OCI-LY7 (cell line): ENCODE results near the gene ENSA. TPM values are rescaled to one million over a fixed set of nuclear protein-coding genes. Genes with fewer than 3 reads are reported as not detected.

Experiments
- BruUV-seq: library from RNA; stranded (reverse); fragments of 400-500 nt; replicated peaks from 2 replicates; lab custom pipeline; 2021; lab: Mats Ljungman, UMichigan
- CTCF ChIA-PET: fragments of 300-600 bp; sonication (Branson Sonifier 250); formaldehyde crosslinking; loops from one replicate; lab custom pipeline; 2022; ENCODE audit warnings: antibody characterized with exemption; ENCODE audit not compliant: unreplicated experiment; lab: Charles Lee
- POLR2A ChIA-PET: fragments of 300-600 bp; sonication (Branson Sonifier 250); formaldehyde crosslinking; loops from one replicate; lab custom pipeline; 2022; ENCODE audit warnings: antibody characterized with exemption; lab: Charles Lee
- DNase-seq: peaks from one replicate; pipeline ENCODE4 v3.0.0-alpha.2; 2015; ENCODE audit warnings: low spot score
- H2AFZ ChIP-seq: fragments of 200-600 bp; sonication (generic), shearing (Covaris generic); 2 replicates; pipeline ENCODE4 v1.6.1; 2014; ENCODE audit warnings: mild to moderate bottlenecking, antibody characterized with exemption, low read length, moderate library complexity
- H3K27ac ChIP-seq: fragments of 200-600 bp; sonication (generic); 2 replicates; pipeline ENCODE4 v1.5.1; 2014; ENCODE audit warnings: mixed run types, low read depth, mild to moderate bottlenecking, moderate library complexity, low read length, inconsistent platforms; ENCODE audit not compliant: poor library complexity, severe bottlenecking
- H3K36me3 ChIP-seq: fragments of 200-600 bp; sonication (generic); 2 replicates; pipeline ENCODE4 v1.6.1; 2014; ENCODE audit warnings: mild to moderate bottlenecking, antibody characterized with exemption, low read length, moderate library complexity, mixed read lengths; ENCODE audit not compliant: insufficient read depth
- H3K4me1 ChIP-seq: fragments of 200-600 bp; sonication (generic); 2 replicates; pipeline ENCODE4 v1.5.1; 2014; ENCODE audit warnings: mild to moderate bottlenecking, low read length; ENCODE audit not compliant: insufficient read depth, poor library complexity, severe bottlenecking
- H3K4me2 ChIP-seq: fragments of 200-600 bp; sonication (generic); 2 replicates; pipeline ENCODE4 v1.6.1; 2014; ENCODE audit warnings: mild to moderate bottlenecking, low read length
- H3K4me3 ChIP-seq: fragments of 200-600 bp; sonication (generic); 2 replicates; pipeline ENCODE4 v1.5.1; 2014; ENCODE audit warnings: mild to moderate bottlenecking, low read depth, low read length; ENCODE audit not compliant: poor library complexity, severe bottlenecking
- H3K79me2 ChIP-seq: fragments of 200-600 bp; sonication (generic); 2 replicates; pipeline ENCODE4 v1.6.1; 2016; ENCODE audit warnings: low read depth, mild to moderate bottlenecking, low read length, moderate library complexity, mixed read lengths; ENCODE audit not compliant: insufficient read depth
- H3K9me2 ChIP-seq: fragments of 200-600 bp; sonication (generic); 2 replicates; pipeline ENCODE4 v1.6.1; 2016; ENCODE audit warnings: mild to moderate bottlenecking, low read length, mixed read lengths; ENCODE audit not compliant: insufficient read depth
- H3K9me3 ChIP-seq: fragments of 200-600 bp; sonication (generic); 2 replicates; pipeline ENCODE4 v1.6.1; 2014; ENCODE audit warnings: mild to moderate bottlenecking, mixed run types, low read length, mixed read lengths
- H4K20me1 ChIP-seq: fragments of 200-600 bp; sonication (generic); 2 replicates; pipeline ENCODE4 v1.6.1; 2014; ENCODE audit warnings: mild to moderate bottlenecking, antibody characterized with exemption, low read length, moderate library complexity, mixed read lengths; ENCODE audit not compliant: insufficient read depth
- EZH2phosphoT487 ChIP-seq: fragments of 200-600 bp; sonication (generic); IDR thresholded peaks from 2 replicates; pipeline ENCODE4 v1.6.1; 2018; ENCODE audit warnings: low read depth, borderline replicate concordance, mild to moderate bottlenecking, mixed run types, antibody characterized with exemption, low read length, moderate library complexity, mixed read lengths
- intact Hi-C: fragments of 100-400 bp; cut with micrococcal nuclease; formaldehyde crosslinking; loops from one replicate; pipeline ENCODE4 v1.10.0; 2022; ENCODE audit not compliant: unreplicated experiment
- total RNA-seq, 2 experiments: library from RNA; depleted of rRNA in 1 of 2; stranded (reverse); fragments of >200 nt in 1 of 2; shearing (Covaris generic) in 1 of 2; gene quantifications; 2 replicates each; pipeline ENCODE4 v1.2.3, GENCODE V29; 2014 to 2022
- TF ChIP-seq, protein P1 (sequence below): fragments of 200-600 bp; sonication (generic); conservative IDR thresholded peaks from 2 replicates; pipeline ENCODE4 v1.5.1; 2014; ENCODE audit warnings: mild to moderate bottlenecking, antibody characterized with exemption, low read length, moderate library complexity, mixed read lengths

The ENSA gene
- total RNA-seq, 2 experiments from 2014 or later = 97.1 to 164 TPM

DNA sequence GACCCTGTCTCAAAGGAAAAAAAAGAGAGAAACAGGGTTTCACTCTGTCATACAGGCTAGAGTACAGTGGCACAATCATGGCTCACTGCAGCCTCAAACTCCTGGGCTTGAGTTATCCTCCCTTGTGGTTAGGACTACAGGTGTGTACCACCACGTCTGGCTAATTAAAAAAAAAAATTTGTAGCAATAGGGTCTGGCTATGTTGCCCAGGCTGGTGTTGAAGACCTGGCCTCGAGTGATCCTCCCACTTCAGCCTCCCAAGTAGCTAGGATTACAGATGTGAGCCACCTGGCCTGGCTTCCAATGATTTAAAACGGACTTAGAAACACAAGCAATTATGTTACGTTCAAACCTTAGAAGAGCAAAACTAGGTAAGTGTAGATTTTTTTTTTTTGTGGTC is 45.5 kb upstream of the ENSA start:
- no peak overlapping the region for H2AFZ ChIP-seq
- H3K4me3 ChIP-seq = no peak overlapping the region
- no peaks in the 10 kb centered on the region for H4K20me1 ChIP-seq
- BruUV-seq = no TSS peak
- no peak overlapping the region for H3K27ac ChIP-seq
- H3K4me1 ChIP-seq = no peaks in the 10 kb centered on the region
- peaks cover 18% of the 10 kb centered on the region for H3K36me3 ChIP-seq
- H3K4me2 ChIP-seq = no peak overlapping the region
- intact Hi-C loops = no loop called here
- no peaks in the 10 kb centered on the region for H3K9me2 ChIP-seq
- TF ChIP-seq, protein P1, sequence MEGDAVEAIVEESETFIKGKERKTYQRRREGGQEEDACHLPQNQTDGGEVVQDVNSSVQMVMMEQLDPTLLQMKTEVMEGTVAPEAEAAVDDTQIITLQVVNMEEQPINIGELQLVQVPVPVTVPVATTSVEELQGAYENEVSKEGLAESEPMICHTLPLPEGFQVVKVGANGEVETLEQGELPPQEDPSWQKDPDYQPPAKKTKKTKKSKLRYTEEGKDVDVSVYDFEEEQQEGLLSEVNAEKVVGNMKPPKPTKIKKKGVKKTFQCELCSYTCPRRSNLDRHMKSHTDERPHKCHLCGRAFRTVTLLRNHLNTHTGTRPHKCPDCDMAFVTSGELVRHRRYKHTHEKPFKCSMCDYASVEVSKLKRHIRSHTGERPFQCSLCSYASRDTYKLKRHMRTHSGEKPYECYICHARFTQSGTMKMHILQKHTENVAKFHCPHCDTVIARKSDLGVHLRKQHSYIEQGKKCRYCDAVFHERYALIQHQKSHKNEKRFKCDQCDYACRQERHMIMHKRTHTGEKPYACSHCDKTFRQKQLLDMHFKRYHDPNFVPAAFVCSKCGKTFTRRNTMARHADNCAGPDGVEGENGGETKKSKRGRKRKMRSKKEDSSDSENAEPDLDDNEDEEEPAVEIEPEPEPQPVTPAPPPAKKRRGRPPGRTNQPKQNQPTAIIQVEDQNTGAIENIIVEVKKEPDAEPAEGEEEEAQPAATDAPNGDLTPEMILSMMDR = no peak
- no peak for TF ChIP-seq EZH2phosphoT487
- no peaks in the 10 kb centered on the region for H3K9me3 ChIP-seq
- POLR2A ChIA-PET = interaction anchor here (0.7 to 1.4 kb wide), 3 partner anchors 16 to 95 kb away, joined by 3 to 4 read pairs (median 3); partner anchors contain the start of gene GOLPH3L
- H3K79me2 ChIP-seq = no peaks in the 10 kb centered on the region; the same call in 1 of the 2 replicates
- DNase-seq = no peak
- CTCF ChIA-PET = no interaction called here

DNA sequence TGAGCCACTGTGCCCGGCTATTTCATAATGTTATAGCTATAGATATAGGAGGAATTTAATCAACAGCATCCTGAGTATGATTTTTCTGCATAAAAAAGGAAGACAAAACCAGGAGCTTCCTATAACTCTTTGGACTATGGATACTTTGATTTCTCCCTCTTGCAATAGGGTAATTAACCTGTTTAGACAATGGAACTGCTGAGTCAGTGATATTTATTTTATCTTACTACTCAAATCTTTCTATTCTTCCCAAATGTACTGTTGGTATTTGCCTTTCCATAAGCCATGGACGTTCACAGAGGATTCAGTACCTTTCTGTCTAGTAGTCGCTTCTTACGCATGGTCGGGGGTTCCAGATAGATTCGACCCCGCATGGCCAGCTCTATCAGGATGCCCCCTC is 33.9 kb upstream of the ENSA start:
- intact Hi-C loops = no loop called here
- CTCF ChIA-PET = no interaction called here
- Histone ChIP-seq H3K4me2 (no peak overlapping the region), H4K20me1 (no peaks in the 10 kb centered on the region), H3K4me1 (no peaks in the 10 kb centered on the region), H3K36me3 (peaks cover 34% of the 10 kb centered on the region), H3K9me2 (no peaks in the 10 kb centered on the region), H2AFZ (no peak overlapping the region), H3K4me3 (no peak overlapping the region), H3K27ac (no peak overlapping the region), H3K9me3 (no peaks in the 10 kb centered on the region), H3K79me2 (no peaks in the 10 kb centered on the region)
- BruUV-seq = no TSS peak
- POLR2A ChIA-PET = interaction anchor here (0.8 to 1.0 kb wide), 2 partner anchors 10 to 17 kb away, joined by 3 to 4 read pairs; no protein-coding TSS in a partner anchor
- no peak for DNase-seq
- no peak for TF ChIP-seq EZH2phosphoT487
- TF ChIP-seq, protein P1 = no peak

DNA sequence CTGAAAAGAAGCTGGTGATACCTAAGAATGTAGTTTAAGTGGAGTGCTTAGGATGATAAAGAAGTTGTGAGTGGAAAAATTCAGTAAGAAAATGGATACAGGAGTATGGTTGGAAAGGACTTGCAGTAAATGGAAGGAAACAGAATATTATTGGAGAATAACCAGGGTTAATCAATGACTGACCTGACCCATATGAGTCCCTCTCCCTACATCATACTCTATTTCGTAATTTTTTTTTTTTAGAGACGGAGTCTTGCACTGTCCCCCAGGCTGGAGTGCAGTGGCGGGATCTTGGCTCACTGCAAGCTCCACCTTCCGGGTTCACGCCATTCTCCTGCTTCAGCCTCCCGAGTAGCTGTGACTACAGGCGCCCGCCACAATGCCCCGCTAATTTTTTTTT is 33.4 kb upstream of the ENSA start:
- Histone ChIP-seq H3K27ac (no peak overlapping the region), H3K4me3 (no peak overlapping the region), H2AFZ (no peak overlapping the region), H3K4me2 (no peak overlapping the region), H3K9me3 (no peaks in the 10 kb centered on the region), H3K9me2 (no peaks in the 10 kb centered on the region), H3K36me3 (peaks cover 34% of the 10 kb centered on the region), H3K79me2 (no peaks in the 10 kb centered on the region), H3K4me1 (no peaks in the 10 kb centered on the region), H4K20me1 (no peaks in the 10 kb centered on the region)
- TF ChIP-seq EZH2phosphoT487 = no peak
- TF ChIP-seq, protein P1 = no peak
- DNase-seq = no peak
- CTCF ChIA-PET = no interaction called here
- intact Hi-C loops = no loop called here
- POLR2A ChIA-PET = interaction anchor here (0.8 to 1.0 kb wide), 2 partner anchors 10 to 17 kb away, joined by 3 to 4 read pairs; no protein-coding TSS in a partner anchor
- no TSS peak for BruUV-seq
